IMR-90 (cell line): ENCODE results near the gene FNIP1. TPM values are rescaled to one million over a fixed set of nuclear protein-coding genes. Genes with fewer than 3 reads are reported as not detected.

Experiments
- ATAC-seq: fragments of 200-7000 bp; cut with Tn5 transposase; 2 replicates; pipeline ENCODE4 v1.9.1; 2020; ENCODE audit warnings: low read depth, mild to moderate bottlenecking, moderate library complexity
- BruUV-seq: library from RNA; stranded (reverse); fragments of 400-500 nt; replicated peaks from 2 replicates; lab custom pipeline; 2021; lab: Mats Ljungman, UMichigan
- CTCF ChIA-PET: fragments of 300-600 bp; formaldehyde crosslinking; extraction: SDS; loops from one replicate; lab custom pipeline; 2021; ENCODE audit warnings: antibody characterized with exemption; lab: Yijun Ruan, JAX
- POLR2A ChIA-PET: fragments of 300-600 bp; sonication (Branson Sonifier 250); formaldehyde crosslinking; loops from one replicate; lab custom pipeline; 2022; ENCODE audit warnings: antibody characterized with exemption; ENCODE audit not compliant: unreplicated experiment; lab: Charles Lee
- DNase-seq: peaks from one replicate; pipeline ENCODE4 v3.0.0; 2013
- H2AFZ ChIP-seq: replicated peaks from 2 replicates; pipeline ENCODE3; 2013; ENCODE audit warnings: low read length, mild to moderate bottlenecking; ENCODE audit not compliant: poor library complexity
- H2AK5ac ChIP-seq: 2 replicates; pipeline ENCODE4 v1.6.1; 2013; ENCODE audit warnings: low read depth, low read length, inconsistent platforms
- H2AK9ac ChIP-seq: replicated peaks from 2 replicates; pipeline ENCODE3; 2013; ENCODE audit warnings: mild to moderate bottlenecking, low read depth, low read length, moderate library complexity; ENCODE audit not compliant: poor library complexity
- H2BK120ac ChIP-seq: 2 replicates; pipeline ENCODE4 v1.6.1; 2013; ENCODE audit warnings: low read depth, low read length, inconsistent platforms
- H2BK15ac ChIP-seq: 3 replicates; pipeline ENCODE4 v1.6.1; 2013; ENCODE audit warnings: low read depth, low read length, inconsistent platforms
- H2BK20ac ChIP-seq: 2 replicates; pipeline ENCODE4 v1.6.1; 2013; ENCODE audit warnings: low read depth, mild to moderate bottlenecking, inconsistent platforms, low read length, moderate library complexity
- H2BK5ac ChIP-seq: 2 replicates; pipeline ENCODE4 v1.6.1; 2013; ENCODE audit warnings: mild to moderate bottlenecking, low read depth, low read length, inconsistent platforms; ENCODE audit not compliant: poor library complexity, severe bottlenecking
- H3K14ac ChIP-seq: replicated peaks from 2 replicates; pipeline ENCODE4 v1.6.1; 2013; ENCODE audit warnings: low read depth, low read length, inconsistent platforms
- H3K18ac ChIP-seq: 2 replicates; pipeline ENCODE4 v1.6.1; 2013; ENCODE audit warnings: low read depth, low read length, control low read depth
- H3K23ac ChIP-seq: 2 replicates; pipeline ENCODE4 v1.6.1; 2013; ENCODE audit warnings: low read depth, low read length, inconsistent platforms
- H3K27ac ChIP-seq: 2 replicates; pipeline ENCODE4 v1.5.1; 2013; ENCODE audit warnings: mild to moderate bottlenecking, control low read depth, low read length; ENCODE audit not compliant: insufficient read depth
- H3K27me3 ChIP-seq: 2 replicates; pipeline ENCODE4 v1.6.1; 2013; ENCODE audit warnings: low read length; ENCODE audit not compliant: control insufficient read depth, insufficient read depth
- H3K36me3 ChIP-seq: 2 replicates; pipeline ENCODE4 v1.6.1; 2013; ENCODE audit warnings: low read length, mixed read lengths; ENCODE audit not compliant: control insufficient read depth, insufficient read depth
- H3K4ac ChIP-seq: 2 replicates; pipeline ENCODE4 v1.6.1; 2013; ENCODE audit warnings: low read depth, low read length, inconsistent platforms
- H3K4me1 ChIP-seq: 2 replicates; pipeline ENCODE4 v1.6.1; 2013; ENCODE audit warnings: low read length, mixed read lengths; ENCODE audit not compliant: control insufficient read depth, insufficient read depth
- H3K4me2 ChIP-seq: 2 replicates; pipeline ENCODE4 v1.6.1; 2013; ENCODE audit warnings: low read depth, mild to moderate bottlenecking, control low read depth, low read length, moderate library complexity
- H3K4me3 ChIP-seq: 2 replicates; pipeline ENCODE4 v1.5.1; 2013; ENCODE audit warnings: low read depth, mild to moderate bottlenecking, control low read depth, low read length, moderate library complexity; ENCODE audit not compliant: insufficient read depth
- H3K56ac ChIP-seq: 2 replicates; pipeline ENCODE4 v1.6.1; 2013; ENCODE audit warnings: low read length, inconsistent platforms; ENCODE audit not compliant: insufficient read depth; ENCODE audit errors: extremely low read depth
- H3K79me1 ChIP-seq, 2 experiments: 2 replicates each; pipeline ENCODE4 v1.6.1; 2013; ENCODE audit warnings: low read length in 2 of 2, inconsistent platforms in 1 of 2, low read depth in 1 of 2
- H3K9ac ChIP-seq: 2 replicates; pipeline ENCODE4 v1.6.1; 2013; ENCODE audit warnings: low read depth, low read length, control low read depth
- H3K9me1 ChIP-seq: 2 replicates; pipeline ENCODE4 v1.6.1; 2013; ENCODE audit warnings: low read length, inconsistent platforms; ENCODE audit not compliant: insufficient read depth
- H3K9me3 ChIP-seq: 2 replicates; pipeline ENCODE4 v1.6.1; 2013; ENCODE audit warnings: low read length; ENCODE audit not compliant: control insufficient read depth, insufficient read depth
- H4K20me1 ChIP-seq: 2 replicates; pipeline ENCODE4 v1.6.1; 2013; ENCODE audit warnings: low read length, inconsistent platforms; ENCODE audit not compliant: insufficient read depth
- H4K5ac ChIP-seq: 2 replicates; pipeline ENCODE4 v1.6.1; 2013; ENCODE audit warnings: mild to moderate bottlenecking, low read depth, low read length, control low read depth
- H4K8ac ChIP-seq, 2 experiments: 2 replicates each; pipeline ENCODE4 v1.6.1; 2013; ENCODE audit warnings: low read depth in 2 of 2, low read length in 2 of 2, control low read depth in 1 of 2, inconsistent platforms in 1 of 2
- H4K91ac ChIP-seq: 2 replicates; pipeline ENCODE4 v1.6.1; 2013; ENCODE audit warnings: low read depth, low read length, inconsistent platforms; ENCODE audit not compliant: insufficient read depth
- BHLHE40 ChIP-seq: fragments of 150-350 bp; IDR thresholded peaks from 2 replicates; pipeline ENCODE4 v1.6.1; 2016; ENCODE audit warnings: mild to moderate bottlenecking, low read depth, low read length
- CEBPB ChIP-seq: IDR thresholded peaks from 2 replicates; pipeline ENCODE4 v1.6.1; 2012; ENCODE audit warnings: low read depth, low read length, improper control_type of control experiment
- CHD1 ChIP-seq: IDR thresholded peaks from 2 replicates; pipeline ENCODE4 v1.6.1; 2012; ENCODE audit warnings: low read depth, low read length, improper control_type of control experiment
- ELK1 ChIP-seq: fragments of 150-350 bp; IDR thresholded peaks from 2 replicates; pipeline ENCODE4 v1.6.1; 2016; ENCODE audit warnings: low read depth, mild to moderate bottlenecking, low read length, moderate library complexity, borderline replicate concordance
- FOS ChIP-seq: fragments of 150-350 bp; IDR thresholded peaks from 2 replicates; pipeline ENCODE4 v1.6.1; 2016; ENCODE audit warnings: low read depth, low read length
- MAFK ChIP-seq: IDR thresholded peaks from 2 replicates; pipeline ENCODE4 v1.6.1; 2012; ENCODE audit warnings: low read depth, low read length, improper control_type of control experiment
- MAZ ChIP-seq: IDR thresholded peaks from 2 replicates; pipeline ENCODE4 v1.6.1; 2012; ENCODE audit warnings: low read depth, mild to moderate bottlenecking, low read length, improper control_type of control experiment, moderate library complexity, borderline replicate concordance
- MXI1 ChIP-seq: IDR thresholded peaks from 2 replicates; pipeline ENCODE4 v1.6.1; 2012; ENCODE audit warnings: low read depth, mild to moderate bottlenecking, low read length, moderate library complexity, borderline replicate concordance
- NFE2L2 ChIP-seq: fragments of 150-350 bp; IDR thresholded peaks from 2 replicates; pipeline ENCODE4 v1.6.1; 2016; ENCODE audit warnings: low read depth, mild to moderate bottlenecking, low read length
- POLR2A ChIP-seq: IDR thresholded peaks from 2 replicates; pipeline ENCODE4 v1.6.1; 2012; ENCODE audit warnings: mild to moderate bottlenecking, low read depth, low read length
- RAD21 ChIP-seq: IDR thresholded peaks from 2 replicates; pipeline ENCODE4 v1.6.1; 2012; ENCODE audit warnings: low read length, improper control_type of control experiment
- RCOR1 ChIP-seq: IDR thresholded peaks from 2 replicates; pipeline ENCODE4 v1.6.1; 2012; ENCODE audit warnings: mild to moderate bottlenecking, low read length, improper control_type of control experiment; ENCODE audit not compliant: insufficient replicate concordance
- RFX5 ChIP-seq: IDR thresholded peaks from 2 replicates; pipeline ENCODE4 v1.8.0; 2012; ENCODE audit warnings: low read depth, mild to moderate bottlenecking, low read length, moderate library complexity
- SMC3 ChIP-seq: fragments of 150-350 bp; IDR thresholded peaks from 2 replicates; pipeline ENCODE4 v1.6.1; 2016; ENCODE audit warnings: low read depth, mild to moderate bottlenecking, antibody characterized with exemption, low read length, moderate library complexity
- USF2 ChIP-seq: fragments of 150-350 bp; IDR thresholded peaks from 2 replicates; pipeline ENCODE4 v1.6.1; 2017; ENCODE audit warnings: mild to moderate bottlenecking, antibody characterized with exemption, low read length, low read depth
- WGBS, 2 experiments: methylation state at CpG; one replicate each; pipeline versions ENCODE4 v1.1.5 to v1.1.7; 2013; ENCODE audit warnings: missing lambda C conversion rate in 2 of 2; ENCODE audit not compliant: insufficient read length in 1 of 2; ENCODE audit errors: extremely low coverage in 2 of 2; 5-methylcytosine and 5-hydroxymethylcytosine counted together
- dilution Hi-C: fragments of 300-500 bp; cut with HindIII; formaldehyde crosslinking; loops from one replicate; pipeline ENCODE4 v1.14.3; 2018; ENCODE audit warnings: low sequenced_read_pairs; ENCODE audit not compliant: unreplicated experiment
- in situ Hi-C: fragments of 300-500 bp; cut with MboI; formaldehyde crosslinking; loops from 3 replicates; pipeline ENCODE4 v1.14.3; 2019; ENCODE audit warnings: low sequenced_read_pairs, inconsistent platforms, mixed read lengths
- intact Hi-C: fragments of 100-400 bp; cut with micrococcal nuclease; formaldehyde crosslinking; loops from 2 replicates; pipeline ENCODE4 v1.10.0; 2022
- polyA plus RNA-seq, 3 experiments: library from polyadenylated mRNA; depleted of rRNA; stranded (reverse); fragments of >200 nt; gene quantifications; 2 replicates each; pipeline ENCODE4 v1.2.3, GENCODE V29; 2012; ENCODE audit warnings: low replicate concordance in 1 of 3
- total RNA-seq: library from RNA; depleted of rRNA; stranded (reverse); fragments of >200 nt; gene quantifications from 2 replicates; pipeline ENCODE4 v1.2.3, GENCODE V29; 2012
- TF ChIP-seq, protein P1 (sequence below): conservative IDR thresholded peaks from 2 replicates; pipeline ENCODE4 v1.5.1; 2012; ENCODE audit warnings: mild to moderate bottlenecking, low read depth, low read length, improper control_type of control experiment

FNIP1 gene
- total and polyA plus RNA-seq, 2 of the 4 experiments (the other 2 are of a cell fraction) = 5.6 to 34.1 TPM

GRCh38 chr5:131791866-131792265 is 5.0 kb downstream of the FNIP1 start:
- intact Hi-C loops = loop anchor here (10.0 kb wide), 1 partner anchor 357 kb away; no protein-coding TSS in a partner anchor

More at GRCh38 chr5:131791866-131792265, 5.0 kb downstream of the FNIP1 start:
- H2BK15ac ChIP-seq = no peak overlapping the region
- no peak overlapping the region for H3K4ac ChIP-seq
- no peak overlapping the region for H4K5ac ChIP-seq
- no peak overlapping the region for H3K23ac ChIP-seq
- no peak overlapping the region for H3K9ac ChIP-seq
- H2BK120ac ChIP-seq = no peak overlapping the region
- H3K4me2 ChIP-seq = no peak overlapping the region
- peaks cover 86% of the 10 kb centered on the region for H4K20me1 ChIP-seq
- H3K9me1 ChIP-seq = no peaks in the 10 kb centered on the region; the same call in 1 of the 2 replicates
- H3K27ac ChIP-seq = no peak overlapping the region
- peaks cover 4% of the 10 kb centered on the region for H3K4me1 ChIP-seq
- peaks cover 2% of the 10 kb centered on the region; the same call in 1 of the 2 replicates for H3K36me3 ChIP-seq
- H3K4me3 ChIP-seq = no peak overlapping the region
- no peaks in the 10 kb centered on the region for H3K9me3 ChIP-seq
- H2AK9ac ChIP-seq = no peak overlapping the region
- no peak overlapping the region for H2BK20ac ChIP-seq
- DNase-seq (no peak), ATAC-seq (no peak)
- ChIA-PET CTCF (no interaction called here), POLR2A (no interaction called here)
- no peaks in the 10 kb centered on the region for H3K27me3 ChIP-seq
- H3K18ac ChIP-seq = no peak overlapping the region
- no peak overlapping the region for H2BK5ac ChIP-seq
- dilution Hi-C loops = no loop called here
- BruUV-seq = no TSS peak
- H3K14ac ChIP-seq = no peak overlapping the region
- no CpG with 5 or more reads among the region's 6 CpGs for WGBS, 2 experiments
- H3K56ac ChIP-seq = no peak overlapping the region
- in situ Hi-C loops = no loop called here
- TF ChIP-seq MAFK (no peak), NFE2L2 (no peak), ELK1 (no peak), MXI1 (no peak), CEBPB (no peak), CHD1 (no peak), USF2 (no peak), FOS (no peak), SMC3 (no peak), MAZ (no peak), RCOR1 (no peak), POLR2A (no peak), RAD21 (no peak), BHLHE40 (no peak), RFX5 (no peak)
- TF ChIP-seq, protein P1, sequence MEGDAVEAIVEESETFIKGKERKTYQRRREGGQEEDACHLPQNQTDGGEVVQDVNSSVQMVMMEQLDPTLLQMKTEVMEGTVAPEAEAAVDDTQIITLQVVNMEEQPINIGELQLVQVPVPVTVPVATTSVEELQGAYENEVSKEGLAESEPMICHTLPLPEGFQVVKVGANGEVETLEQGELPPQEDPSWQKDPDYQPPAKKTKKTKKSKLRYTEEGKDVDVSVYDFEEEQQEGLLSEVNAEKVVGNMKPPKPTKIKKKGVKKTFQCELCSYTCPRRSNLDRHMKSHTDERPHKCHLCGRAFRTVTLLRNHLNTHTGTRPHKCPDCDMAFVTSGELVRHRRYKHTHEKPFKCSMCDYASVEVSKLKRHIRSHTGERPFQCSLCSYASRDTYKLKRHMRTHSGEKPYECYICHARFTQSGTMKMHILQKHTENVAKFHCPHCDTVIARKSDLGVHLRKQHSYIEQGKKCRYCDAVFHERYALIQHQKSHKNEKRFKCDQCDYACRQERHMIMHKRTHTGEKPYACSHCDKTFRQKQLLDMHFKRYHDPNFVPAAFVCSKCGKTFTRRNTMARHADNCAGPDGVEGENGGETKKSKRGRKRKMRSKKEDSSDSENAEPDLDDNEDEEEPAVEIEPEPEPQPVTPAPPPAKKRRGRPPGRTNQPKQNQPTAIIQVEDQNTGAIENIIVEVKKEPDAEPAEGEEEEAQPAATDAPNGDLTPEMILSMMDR = no peak
- H3K79me1 ChIP-seq = peaks cover 9 to 44% of the 10 kb centered on the region in 2 experiments
- no peak overlapping the region for H4K91ac ChIP-seq
- H2AFZ ChIP-seq = no peak overlapping the region
- no peak overlapping the region for H2AK5ac ChIP-seq
- H4K8ac ChIP-seq = no peak overlapping the region
